GM20431 (cell line): Measurements from ENCODE around the gene HS6ST1.

Source experiments
- in situ Hi-C: fragments of 300-500 bp; cut with MseI, MboI; formaldehyde crosslinking; loops from one replicate; pipeline ENCODE4 v1.15.0; 2020; ENCODE audit warnings: low sequenced_read_pairs; ENCODE audit not compliant: unreplicated experiment

The HS6ST1 gene

DNA sequence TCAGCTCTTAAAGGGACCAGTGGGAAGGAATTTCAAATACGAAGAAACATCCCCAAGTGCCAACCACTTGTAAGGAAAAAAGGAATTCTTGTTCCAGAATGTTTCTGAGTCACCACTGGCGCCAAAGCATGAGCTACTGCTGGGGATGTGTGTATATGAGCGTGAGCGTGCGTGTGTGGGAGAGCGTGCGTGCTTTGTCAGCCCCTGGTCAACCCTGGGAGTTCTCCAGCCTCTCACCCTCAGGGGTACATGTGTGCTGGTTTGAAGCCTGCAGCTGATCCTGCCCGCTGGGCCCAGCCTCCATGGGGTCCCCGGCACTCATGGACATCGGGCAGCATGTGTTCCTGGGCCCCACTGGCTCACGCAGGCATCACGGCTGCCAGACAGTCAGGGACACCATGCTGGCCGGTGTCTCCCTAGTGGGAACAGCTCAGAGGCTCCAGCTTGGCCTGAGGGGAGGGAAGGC is 17.1 kb downstream of the HS6ST1 start:
- in situ Hi-C loops, result no loop called here

DNA sequence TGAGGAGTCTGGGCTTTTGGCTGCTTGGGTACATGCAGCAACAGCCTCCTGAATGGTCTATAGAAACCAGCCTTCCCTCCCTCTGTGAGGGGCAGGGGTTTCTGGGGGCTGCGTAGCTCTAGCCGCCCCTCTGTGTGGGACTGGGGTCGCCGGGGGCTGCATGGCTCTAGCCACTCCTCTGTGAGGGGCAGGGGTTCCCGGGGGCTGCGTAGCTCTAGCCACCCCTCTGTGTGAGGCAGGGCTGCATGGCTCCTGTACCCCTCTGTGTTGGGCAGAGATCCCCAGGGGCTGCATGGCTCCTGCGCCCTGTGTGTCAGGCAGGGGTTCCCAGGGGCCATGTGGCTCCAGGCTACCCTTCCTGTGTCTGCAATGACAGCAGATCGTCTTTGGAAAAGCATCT is 17.6 kb downstream of the HS6ST1 start:
- in situ Hi-C loops, result no loop called here

DNA sequence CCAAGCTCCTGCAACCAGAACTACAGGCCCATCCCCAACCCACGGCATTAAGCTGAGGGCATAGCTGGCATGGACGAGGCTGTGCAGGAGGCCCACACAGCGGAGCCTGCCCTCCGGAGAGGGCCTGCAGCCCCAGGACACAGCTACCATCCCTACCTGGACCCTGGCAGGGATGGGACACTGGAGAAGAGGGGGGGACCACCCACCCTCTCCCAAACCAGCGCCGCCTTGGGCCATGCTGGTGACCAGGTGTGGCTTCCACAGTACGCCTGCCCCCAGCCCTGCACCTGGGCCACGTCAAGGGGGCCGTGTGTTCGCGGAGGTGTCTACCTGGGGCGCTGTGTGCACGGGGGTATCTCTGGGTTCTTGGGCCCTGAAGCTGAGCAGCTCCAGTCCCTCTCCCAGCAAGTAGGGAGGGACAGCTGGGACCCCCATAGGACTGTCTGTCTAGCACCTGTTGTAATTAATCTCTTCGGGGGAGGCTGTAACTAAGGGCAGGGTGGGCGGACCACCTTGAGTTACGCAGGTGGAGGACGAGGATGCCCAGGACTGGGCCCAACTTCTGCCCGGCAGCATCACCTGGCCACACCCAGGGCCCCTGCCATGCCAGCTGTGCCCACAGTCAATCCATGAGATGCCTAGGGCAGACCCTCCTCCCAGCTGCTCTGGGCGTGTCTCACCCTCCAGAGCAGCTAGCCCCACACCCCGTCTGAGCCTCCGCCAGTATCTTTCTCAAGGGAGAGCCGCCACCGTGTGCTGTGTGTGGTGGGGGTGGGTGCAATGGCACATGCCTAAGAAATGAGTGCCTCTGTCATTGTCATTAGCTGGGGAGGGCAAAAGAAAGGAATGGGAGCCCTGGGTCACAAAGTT is 18.3 kb downstream of the HS6ST1 start:
- in situ Hi-C loops, result no loop called here

DNA sequence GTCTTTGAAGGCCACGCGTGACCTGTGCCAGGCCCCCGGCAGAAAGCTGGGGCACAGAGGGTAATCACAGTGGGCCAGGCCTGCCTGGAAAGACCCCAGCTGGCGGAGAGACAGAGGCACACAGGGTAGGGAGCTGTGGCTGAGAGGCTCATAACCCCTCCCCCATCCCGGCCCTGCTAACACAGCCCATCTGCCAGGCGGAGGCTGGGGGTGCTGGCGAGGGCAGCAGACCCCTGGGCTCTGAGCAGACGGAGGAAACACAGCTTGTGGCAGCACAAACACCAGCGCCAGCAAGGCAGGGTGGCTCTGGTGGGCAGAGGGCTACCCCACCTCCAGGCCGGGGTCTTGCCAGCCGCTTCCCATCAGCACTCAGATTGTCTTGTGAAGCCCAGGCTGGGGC is 19.0 kb downstream of the HS6ST1 start:
- in situ Hi-C loops, result no loop called here

DNA sequence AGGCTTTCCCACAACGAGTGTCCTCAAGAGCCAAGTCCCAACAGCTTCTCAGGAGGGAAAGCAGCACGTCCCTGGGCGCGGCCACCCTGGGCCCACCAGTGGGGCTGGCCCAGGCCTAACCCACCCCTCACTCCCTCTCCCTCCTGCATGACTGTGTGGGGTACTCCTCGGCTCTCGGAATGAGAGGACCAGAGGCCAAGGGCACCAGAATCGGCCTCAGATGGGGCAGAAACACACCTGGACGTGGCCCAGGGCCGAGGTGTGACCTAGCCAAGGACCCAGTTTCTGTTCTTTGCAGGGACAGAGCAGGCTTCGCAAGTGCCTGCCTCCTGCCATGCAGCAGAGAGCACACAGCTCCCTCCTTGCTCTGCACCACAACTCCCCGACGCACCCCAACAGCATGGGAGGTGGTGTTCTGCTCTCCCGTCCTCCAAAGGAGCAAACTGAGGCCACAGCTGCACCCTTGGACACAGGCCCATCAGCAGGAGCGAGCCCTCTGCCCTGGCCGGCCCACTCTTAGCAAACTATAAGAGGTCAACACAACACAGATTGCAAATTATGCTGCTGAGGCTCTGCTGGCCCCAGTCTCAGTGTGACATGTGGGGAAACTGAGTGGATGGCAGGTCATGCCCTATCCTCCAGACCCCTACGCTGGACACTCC is 19.7 kb downstream of the HS6ST1 start:
- in situ Hi-C loops, result no loop called here

DNA sequence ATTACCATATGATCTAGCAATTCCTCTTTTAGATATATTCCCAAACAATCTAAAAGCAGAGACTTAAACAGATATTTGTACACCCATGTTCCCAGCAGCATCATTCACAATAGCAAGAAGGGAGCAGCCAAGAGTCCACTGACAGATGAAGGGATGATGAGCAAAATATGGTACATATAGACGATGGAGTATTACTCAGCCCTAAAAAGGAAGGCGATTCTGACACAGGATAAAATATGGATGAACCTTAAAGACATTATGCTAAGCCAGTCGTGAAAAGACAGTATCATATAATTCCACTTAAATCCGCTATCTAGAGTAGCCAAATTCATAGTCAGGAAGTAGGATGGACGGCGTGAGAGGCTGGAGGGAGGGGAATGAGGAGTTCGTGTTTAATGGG is 20.4 kb downstream of the HS6ST1 start:
- in situ Hi-C loops, result no loop called here

DNA sequence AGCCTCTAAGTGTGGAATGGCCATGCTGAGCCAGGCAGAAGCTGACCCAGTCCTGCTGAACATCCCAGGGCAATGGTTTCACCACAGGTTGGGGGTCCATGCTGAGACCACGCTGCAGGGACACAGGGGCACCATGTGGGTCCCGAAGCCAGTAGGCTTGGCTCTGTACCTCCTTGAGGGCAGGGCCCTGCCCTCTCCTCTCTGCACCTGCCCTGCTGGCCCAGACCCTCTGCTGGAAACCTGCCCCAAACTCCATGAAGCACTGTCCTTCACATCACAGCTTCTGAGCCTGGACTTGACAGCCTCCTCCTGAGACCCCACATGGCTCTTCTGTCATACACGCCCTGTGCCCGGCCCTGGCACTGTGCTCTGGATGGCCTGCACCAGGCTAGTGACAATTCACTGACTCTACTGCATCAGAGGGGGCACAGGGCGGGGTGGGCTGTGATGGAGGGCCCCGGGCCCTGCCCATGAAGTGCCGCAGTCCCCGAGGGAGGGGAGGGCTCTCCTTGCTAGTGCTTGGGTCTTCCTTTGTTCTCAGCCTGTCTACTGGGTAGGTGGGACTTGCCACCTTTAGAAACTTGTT is 24.7 kb downstream of the HS6ST1 start:
- in situ Hi-C loops, result no loop called here

DNA sequence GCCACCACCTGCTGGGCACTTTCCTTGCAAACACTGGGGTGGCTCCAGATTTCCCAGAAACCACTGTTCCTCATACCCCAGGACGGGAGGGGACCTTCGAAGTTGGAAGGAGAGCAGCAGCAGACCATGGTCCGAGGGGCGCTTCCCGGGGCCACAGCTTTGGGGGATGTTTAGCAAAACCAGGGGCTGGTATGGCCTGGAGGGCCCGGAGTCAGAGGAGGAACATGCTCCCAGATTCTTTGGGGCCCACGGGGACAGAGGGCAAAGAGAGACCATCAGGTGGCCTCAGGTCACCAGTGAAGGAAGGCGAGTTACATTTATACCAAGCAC is 25.3 kb downstream of the HS6ST1 start:
- in situ Hi-C loops, result no loop called here

DNA sequence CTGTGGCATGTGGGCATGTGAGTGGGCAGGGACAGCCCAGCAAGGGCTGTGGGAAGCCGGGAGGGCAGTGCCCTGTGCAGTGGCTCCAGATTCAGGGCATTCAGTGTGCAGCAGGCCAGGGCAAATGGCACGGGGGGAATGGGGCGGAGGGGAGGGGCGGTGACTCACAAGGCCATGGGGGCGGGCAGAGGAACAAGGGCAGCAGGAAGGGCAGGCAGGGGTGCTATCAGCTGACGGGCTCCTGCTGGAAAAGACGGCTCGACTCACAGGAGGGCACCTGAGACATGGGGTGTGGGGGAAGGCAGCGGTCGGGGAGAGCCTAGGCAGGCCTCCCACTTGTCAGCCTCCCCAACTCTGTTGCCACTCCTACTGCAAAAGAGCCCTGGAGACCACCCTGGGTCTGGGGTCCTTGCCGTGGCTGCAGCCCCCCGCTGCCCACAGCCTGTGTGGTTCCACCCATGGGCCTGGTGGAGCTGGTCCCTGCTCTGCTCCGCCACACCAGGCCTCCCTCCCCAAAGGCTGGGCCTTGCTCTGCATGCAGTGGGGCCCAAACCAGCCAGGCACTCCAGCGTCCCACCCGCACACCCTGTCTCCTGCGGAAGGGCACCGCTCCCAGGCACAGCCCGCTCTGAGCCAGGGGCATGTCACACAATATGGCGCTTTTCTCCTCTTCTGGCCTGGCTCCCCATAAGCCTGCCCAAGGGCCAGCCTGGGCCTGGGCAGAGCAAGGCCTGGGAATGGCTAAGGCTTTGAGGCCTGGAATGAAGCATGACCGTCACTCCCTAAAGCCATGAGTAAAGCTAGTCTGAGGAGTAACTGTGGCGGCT is 25.9 kb downstream of the HS6ST1 start:
- in situ Hi-C loops, result no loop called here

DNA sequence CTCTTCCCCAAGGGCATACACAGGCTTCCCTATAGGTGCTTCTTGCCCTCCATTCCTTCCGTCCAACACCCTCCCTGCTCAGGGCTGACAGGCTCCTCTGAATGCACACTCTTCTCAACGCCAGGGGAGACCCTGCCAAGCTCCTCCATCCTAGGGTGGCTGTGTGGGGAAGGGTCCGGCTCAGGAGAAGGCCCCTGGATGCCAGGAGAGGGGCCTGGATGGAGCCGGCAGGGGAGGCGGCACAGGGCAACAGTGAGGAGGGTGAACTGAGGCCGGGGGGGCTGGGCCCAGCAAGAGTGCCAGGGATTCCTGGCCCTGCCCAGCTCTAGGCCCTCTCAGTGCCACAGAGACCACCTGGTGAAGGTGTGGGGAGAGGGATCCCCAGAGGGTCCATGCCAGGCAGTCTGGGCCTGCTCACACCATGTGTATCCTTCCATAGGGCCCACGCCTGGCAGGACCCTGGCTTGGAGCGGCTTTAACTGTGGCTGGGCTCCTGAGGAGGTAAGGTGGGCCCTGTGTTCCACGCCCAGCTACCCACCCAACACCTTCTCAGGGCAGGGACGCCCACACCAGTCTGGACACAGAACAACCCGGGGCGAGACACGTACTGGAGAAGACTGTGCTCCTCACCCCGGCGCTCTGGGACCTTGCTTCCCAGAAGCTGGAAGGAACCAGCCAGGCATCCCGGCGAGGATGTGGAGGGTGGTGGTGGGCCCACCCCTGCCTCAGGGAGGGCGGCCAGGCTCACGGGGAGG is 26.6 kb downstream of the HS6ST1 start:
- in situ Hi-C loops, result no loop called here

DNA sequence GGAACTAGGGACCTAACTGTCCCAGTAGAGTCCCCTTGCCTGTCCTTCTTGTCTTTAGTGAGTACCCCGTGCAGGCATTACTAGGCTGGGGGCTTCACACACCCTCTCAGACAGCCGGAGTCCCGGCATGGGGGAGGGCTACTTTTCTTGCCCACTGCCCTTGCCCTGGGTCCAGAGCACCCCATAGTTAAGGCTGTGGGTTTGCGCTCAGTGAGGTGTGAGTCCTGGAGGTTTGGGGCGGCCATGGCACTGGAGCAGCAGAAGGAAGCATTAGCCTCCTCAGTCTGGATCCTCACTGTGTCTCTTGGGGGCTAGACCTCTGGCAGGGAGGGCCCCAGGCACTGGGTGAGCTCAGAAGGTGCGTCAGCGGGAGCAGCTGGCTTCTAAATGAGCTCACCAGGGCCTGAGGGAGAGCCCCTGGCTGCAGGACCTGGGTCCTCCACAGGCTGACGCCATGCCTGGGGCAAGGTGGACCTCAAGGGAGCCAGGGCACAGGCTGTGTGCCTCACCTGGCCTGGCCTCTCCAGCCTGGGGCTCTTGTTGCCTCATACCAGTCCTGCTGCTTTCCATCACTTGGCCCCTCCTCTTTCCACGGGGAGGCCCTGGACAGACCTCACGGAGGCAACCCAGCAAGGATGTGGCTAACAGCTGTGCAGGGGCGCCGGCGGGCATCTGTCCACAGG is 27.4 kb downstream of the HS6ST1 start:
- in situ Hi-C loops, result no loop called here

DNA sequence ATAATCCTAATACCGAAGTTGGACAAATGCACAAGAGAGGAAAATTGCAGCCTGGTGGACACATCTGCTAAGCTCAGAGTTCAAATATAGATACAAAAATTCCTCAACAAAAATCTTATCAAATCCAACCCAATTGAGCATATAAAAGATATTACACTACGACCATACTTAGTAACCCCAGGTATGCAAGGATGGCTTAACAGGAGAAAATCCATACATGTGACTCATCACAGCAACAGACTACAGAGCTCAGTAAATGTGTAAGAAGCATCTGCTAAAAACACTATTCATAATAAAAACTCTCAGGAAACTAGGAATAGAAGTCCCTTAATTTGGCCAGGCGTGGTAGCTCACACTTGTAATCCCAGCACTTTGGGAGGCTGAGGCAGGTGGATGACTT is 28.3 kb downstream of the HS6ST1 start:
- in situ Hi-C loops, result no loop called here

DNA sequence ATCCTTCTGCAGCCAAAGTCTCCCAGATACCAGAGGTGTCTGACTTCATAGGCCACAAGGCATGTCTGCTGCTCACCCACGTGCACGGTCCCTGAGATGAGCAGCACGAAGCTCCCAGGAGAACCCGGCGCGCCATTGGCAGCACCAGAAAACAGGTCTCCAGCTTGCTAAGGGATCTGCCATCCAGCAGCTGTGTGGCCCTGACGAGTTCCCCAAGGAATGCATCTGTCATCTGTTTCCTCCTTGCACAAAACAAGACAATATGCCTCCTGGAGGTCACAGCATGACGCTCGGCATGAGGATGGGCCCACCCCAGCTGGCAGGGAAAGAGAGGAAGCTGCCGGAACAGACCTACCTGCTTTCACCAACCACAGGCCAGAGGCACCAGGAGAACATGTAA is 29.2 kb downstream of the HS6ST1 start:
- in situ Hi-C loops, result no loop called here

DNA sequence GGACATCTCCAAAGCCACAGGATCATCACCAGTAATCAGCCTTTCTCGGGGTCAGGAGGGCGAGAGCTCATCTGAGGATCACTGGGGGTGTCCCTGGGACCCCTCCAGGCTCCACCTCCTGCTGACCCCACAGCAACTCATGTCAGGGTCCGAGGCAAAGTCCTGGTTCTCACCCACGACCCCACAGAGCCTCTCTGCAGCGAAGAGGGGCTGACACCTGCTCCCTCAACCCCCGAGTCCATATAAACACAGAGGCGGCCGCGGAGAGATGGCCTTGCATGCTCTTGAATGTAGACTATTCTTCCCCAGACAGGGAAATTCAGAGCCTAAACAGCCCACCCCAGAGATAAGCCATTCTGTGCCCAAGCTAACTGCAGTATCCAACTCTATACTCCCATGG is 29.9 kb downstream of the HS6ST1 start:
- in situ Hi-C loops, result no loop called here

DNA sequence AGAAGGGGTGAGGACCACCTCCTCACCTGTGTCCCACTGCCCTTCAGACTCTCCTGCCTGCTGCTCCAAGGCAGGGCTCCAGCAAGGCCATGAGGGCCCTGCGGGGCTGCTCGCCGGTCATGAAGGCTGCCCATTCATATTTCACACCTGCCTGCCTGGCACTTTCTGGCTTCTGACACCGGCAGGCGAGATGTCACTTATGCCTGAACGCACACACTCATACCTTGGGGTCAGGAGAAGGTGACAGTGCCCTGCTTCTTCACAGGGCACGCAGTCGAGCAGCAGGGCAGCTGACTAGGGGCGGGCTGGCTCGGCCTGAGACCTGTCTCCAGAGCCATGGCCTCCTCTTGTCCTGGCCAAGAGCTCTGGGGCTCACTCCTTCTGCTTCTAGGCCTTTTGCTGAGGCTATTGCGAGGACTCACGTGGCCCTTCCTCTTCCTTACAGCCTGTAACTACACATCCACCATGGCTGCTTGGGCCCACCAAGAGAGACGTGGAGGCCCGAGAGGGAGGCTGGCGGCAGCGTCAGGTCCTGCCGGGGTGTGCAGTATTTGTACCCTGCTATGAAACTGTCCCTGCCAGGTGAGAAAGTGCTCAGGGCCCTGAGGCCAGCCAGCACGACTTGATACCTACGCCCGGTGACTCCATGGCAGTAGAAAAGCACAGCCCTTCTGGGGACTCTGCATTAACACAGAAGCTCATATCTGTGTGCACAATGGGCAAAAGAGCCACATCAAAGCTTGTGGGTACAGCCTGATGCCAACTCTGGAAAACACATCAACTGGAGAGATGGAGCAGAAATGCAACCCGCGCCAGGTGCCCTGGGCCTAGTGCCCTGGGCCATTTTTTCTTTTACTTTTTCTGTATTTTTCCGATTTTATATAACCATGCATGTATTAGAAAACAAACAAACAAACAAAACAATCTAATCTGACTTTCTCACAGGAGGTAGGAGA is 30.6 kb downstream of the HS6ST1 start:
- in situ Hi-C loops, result no loop called here

DNA sequence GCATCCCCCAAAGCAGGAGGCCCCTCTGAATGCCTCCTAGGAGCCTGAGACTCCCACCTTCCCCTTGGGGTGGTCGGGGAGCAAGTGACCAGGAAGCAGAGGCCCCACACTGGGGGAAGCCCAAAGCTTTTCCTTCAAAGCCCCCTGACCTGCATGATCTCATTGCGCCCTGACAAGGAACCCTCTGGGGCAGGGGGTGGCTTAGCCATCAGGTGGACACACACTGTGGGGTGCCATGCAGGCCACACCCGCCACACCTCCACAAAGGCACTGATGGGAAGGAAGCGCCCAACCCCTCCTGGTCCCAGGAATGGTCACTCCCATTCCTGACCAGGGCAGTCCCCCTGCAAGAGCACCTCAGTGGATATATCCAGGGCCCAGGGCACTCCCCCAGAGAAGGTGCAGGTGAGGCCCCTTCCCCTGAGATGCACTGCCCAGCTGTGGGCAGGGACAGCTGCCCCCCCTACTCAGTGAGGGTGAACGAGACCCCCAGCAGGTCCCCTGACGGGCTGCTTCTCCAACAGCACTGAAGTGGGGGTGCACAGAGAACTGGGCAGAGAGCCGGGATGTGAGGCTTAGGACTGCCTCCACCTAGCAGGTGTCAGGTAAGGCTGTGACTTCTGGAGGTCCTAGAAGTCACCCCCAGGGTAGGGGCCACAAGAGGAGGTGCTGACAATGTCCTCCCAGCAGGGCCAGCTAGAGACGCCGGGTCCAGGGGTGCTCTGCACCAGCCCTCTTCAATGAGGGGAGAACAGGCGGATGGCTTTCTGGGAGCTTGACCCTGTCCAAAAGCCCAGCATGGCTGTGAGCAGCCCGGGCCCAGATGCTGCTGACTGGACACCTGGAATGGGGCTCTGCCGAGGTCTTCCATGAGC is 31.5 kb downstream of the HS6ST1 start:
- in situ Hi-C loops, result no loop called here

DNA sequence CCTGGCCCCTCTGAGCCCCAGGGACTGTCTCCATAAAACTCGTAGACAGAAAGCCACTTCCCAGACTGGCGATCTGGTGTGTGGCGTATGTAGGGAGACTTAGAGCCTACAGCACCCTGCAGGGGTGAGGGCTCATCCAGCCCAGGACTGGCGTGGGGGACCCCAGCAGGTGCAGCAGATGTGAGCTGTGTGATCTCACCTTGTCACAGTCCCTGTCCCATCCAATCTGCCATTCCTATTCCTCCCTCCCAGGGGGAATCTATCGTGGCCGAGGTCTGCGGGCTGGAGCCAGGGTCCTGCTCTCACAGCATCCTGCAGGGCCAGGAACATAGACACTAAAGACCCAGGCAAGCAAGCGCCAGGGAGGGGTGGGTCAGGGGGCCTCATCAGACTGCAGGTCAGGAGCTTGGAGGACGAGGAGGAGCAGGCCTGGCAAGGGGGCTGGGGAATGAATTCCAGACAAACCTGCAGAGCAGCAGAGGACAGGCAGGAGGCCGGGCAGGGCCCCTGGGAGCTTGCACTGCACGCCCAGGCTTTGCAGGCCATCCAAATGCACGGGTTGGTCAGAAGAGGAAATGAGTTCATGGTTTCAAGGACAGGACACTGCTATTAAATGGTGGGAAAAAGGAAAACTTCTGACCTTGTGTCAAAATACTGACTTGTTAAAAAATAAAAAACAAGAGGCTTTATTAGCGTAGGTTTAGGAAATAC is 32.5 kb downstream of the HS6ST1 start:
- in situ Hi-C loops, result no loop called here
